Mesodermal cell (in vitro differentiated cells): ENCODE measurements around the gene MRGPRX4. TPM values are rescaled to one million over a fixed set of nuclear protein-coding genes. Genes with fewer than 3 reads are reported as not detected.
"Not testable (repeated sequence)": the region's sequence is repeated elsewhere in the genome, so short reads cannot be mapped to it uniquely, and the experiment has no call there.

Source experiments
- H3K27ac ChIP-seq: 2 replicates; pipeline ENCODE4 v1.7.0; 2013; ENCODE audit warnings: mild to moderate bottlenecking, low read depth, low read length, moderate library complexity; ENCODE audit not compliant: severe bottlenecking
- H3K36me3 ChIP-seq: 2 replicates; pipeline ENCODE4 v1.7.1; 2013; ENCODE audit warnings: mild to moderate bottlenecking, low read length, moderate library complexity; ENCODE audit not compliant: control insufficient read depth, insufficient read depth
- H3K4me1 ChIP-seq: one replicate; pipeline ENCODE4 v1.7.1; 2013; ENCODE audit warnings: mild to moderate bottlenecking, low read length; ENCODE audit not compliant: insufficient read depth, control insufficient read depth, poor library complexity, severe bottlenecking
- H3K4me3 ChIP-seq: 2 replicates; pipeline ENCODE4 v1.7.0; 2013; ENCODE audit warnings: low read length, control low read depth, mild to moderate bottlenecking; ENCODE audit not compliant: insufficient read depth, poor library complexity, severe bottlenecking; ENCODE audit errors: extremely low read depth
- H3K9me3 ChIP-seq: 2 replicates; pipeline ENCODE4 v1.7.1; 2013; ENCODE audit warnings: mild to moderate bottlenecking, low read length, moderate library complexity; ENCODE audit not compliant: control insufficient read depth
- WGBS, 2 experiments: methylation state at CpG; one replicate each; pipeline ENCODE4 v1.1.5; 2013; ENCODE audit warnings: missing lambda C conversion rate in 2 of 2; ENCODE audit not compliant: insufficient coverage in 2 of 2; 5-methylcytosine and 5-hydroxymethylcytosine counted together
- polyA plus RNA-seq, 2 experiments: library from polyadenylated mRNA; stranded (reverse); fragments of 50-300 nt; gene quantifications; one replicate each; pipeline ENCODE4 v1.2.3, GENCODE V29; 2013

The MRGPRX4 gene
- not detected for polyA plus RNA-seq (2013, experiment 1 of 2)
- not detected for polyA plus RNA-seq (2013, experiment 2 of 2)

- H3K4me1 ChIP-seq: no peaks in the 10 kb centered on the region
- H3K36me3 ChIP-seq: no peaks in the 10 kb centered on the region
- no peak within 1 kb of the TSS for H3K4me3 ChIP-seq
- H3K27ac ChIP-seq: no peak within 1 kb of the TSS
- WGBS, 2 experiments: 82 to 87% methylated on average over 2 to 3 of the region's 3 CpGs
- H3K9me3 ChIP-seq: no peaks in the 10 kb centered on the region
Observed at GRCh38 chr11:18172666-18173065, at the start of gene MRGPRX4. TSS of gene MRGPRX4 (plus strand) at chr11:18172837. CDS start at chr11:18173257, 420 bp downstream.

GRCh38 chr11:18131115-18131514, 41.5 kb upstream of the MRGPRX4 start:
- not testable (repeated sequence) for H3K4me1 ChIP-seq, H3K36me3 ChIP-seq, H3K9me3 ChIP-seq, H3K4me3 ChIP-seq, H3K27ac ChIP-seq
- 92% methylated on average over 2 of the region's 4 CpGs; no CpG with 5 or more reads in 1 of the 2 experiments for WGBS, 2 experiments

- WGBS, 2 experiments: 68 to 86% methylated on average over 1 to 2 of the region's 3 CpGs
- no peak within 1 kb of the TSS for H3K4me3 ChIP-seq
- H3K36me3 ChIP-seq: no peaks in the 10 kb centered on the region
- no peak within 1 kb of the TSS for H3K27ac ChIP-seq
- no peaks in the 10 kb centered on the region for H3K4me1 ChIP-seq
- no peaks in the 10 kb centered on the region for H3K9me3 ChIP-seq
Observed at GRCh38 chr11:18132341-18132740, 40.3 kb upstream of the MRGPRX4 start, which contains the start of gene MRGPRX3. TSS of gene MRGPRX3 (plus strand) at chr11:18132571. CDS start at chr11:18137203, 4,632 bp downstream.

DNA sequence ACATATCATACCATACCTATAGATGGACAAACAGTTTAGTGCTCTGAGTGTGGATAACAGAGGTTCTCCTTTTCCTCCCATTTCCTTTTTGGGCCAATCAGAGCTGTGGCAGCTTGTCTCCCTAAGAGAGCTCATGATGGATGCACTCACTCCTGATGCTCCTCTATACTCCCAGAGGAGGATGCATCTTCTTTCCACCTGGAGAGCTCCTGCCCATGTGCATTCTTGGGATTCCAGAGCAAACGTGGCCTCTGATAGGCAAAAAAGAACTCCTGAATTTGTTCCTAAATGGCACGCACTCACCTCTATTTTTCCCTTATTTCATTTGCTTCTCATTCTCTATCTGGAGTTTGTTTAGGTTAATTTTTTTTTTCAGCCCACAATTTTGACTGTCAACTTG, 37.3 kb upstream of the MRGPRX4 start:
- Histone ChIP-seq H3K4me1 (no peaks in the 10 kb centered on the region), H3K36me3 (no peaks in the 10 kb centered on the region), H3K27ac (no peak overlapping the region), H3K9me3 (no peaks in the 10 kb centered on the region), H3K4me3 (no peak overlapping the region)
- WGBS, 2 experiments: 0% methylated on average over 1 of the region's 2 CpGs

- Histone ChIP-seq H3K4me1 (no peaks in the 10 kb centered on the region), H3K9me3 (no peaks in the 10 kb centered on the region), H3K27ac (no peak overlapping the region), H3K4me3 (no peak overlapping the region), H3K36me3 (no peaks in the 10 kb centered on the region)
- WGBS, 2 experiments: 93% methylated on average over 23 to 29 of the region's 29 CpGs
Observed at GRCh38 chr11:18137186-18137800, 35.3 kb upstream of the MRGPRX4 start.

DNA sequence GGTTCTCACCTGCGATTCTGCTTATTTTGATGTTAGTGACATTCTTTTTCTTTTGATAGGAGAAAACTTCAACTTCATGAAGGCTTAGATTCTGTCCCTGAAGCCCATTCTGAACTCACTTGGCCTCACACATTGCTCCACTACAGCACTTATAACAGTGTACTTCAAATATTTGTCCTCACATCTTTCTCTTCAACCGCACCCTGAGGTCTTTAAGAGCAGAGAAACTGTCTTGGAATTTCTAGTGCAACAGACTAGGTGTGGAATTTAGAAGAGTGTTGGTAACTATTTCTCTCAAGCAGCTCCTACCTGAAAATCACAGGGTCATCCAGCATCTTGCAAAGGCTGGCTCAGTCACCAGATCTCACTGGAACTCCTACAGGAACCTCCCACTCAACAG, 32.5 kb upstream of the MRGPRX4 start:
- 80 to 88% methylated on average over 1 of the region's 2 CpGs for WGBS, 2 experiments
- no peak overlapping the region for H3K27ac ChIP-seq
- no peaks in the 10 kb centered on the region for H3K4me1 ChIP-seq
- H3K4me3 ChIP-seq: no peak overlapping the region
- no peaks in the 10 kb centered on the region for H3K9me3 ChIP-seq
- no peaks in the 10 kb centered on the region for H3K36me3 ChIP-seq

- H3K27ac ChIP-seq: no peak overlapping the region
- H3K9me3 ChIP-seq: no peaks in the 10 kb centered on the region
- H3K4me1 ChIP-seq: no peaks in the 10 kb centered on the region
- WGBS, 2 experiments: 80% methylated on average over 1 of the region's 5 CpGs; no CpG with 5 or more reads in 1 of the 2 experiments
- H3K4me3 ChIP-seq: no peak overlapping the region
- no peaks in the 10 kb centered on the region for H3K36me3 ChIP-seq
Observed at GRCh38 chr11:18144243-18144642, 28.4 kb upstream of the MRGPRX4 start.

- Histone ChIP-seq H3K36me3 (no peaks in the 10 kb centered on the region), H3K27ac (no peak overlapping the region)
Observed at GRCh38 chr11:18145025-18145424, 27.6 kb upstream of the MRGPRX4 start.

DNA sequence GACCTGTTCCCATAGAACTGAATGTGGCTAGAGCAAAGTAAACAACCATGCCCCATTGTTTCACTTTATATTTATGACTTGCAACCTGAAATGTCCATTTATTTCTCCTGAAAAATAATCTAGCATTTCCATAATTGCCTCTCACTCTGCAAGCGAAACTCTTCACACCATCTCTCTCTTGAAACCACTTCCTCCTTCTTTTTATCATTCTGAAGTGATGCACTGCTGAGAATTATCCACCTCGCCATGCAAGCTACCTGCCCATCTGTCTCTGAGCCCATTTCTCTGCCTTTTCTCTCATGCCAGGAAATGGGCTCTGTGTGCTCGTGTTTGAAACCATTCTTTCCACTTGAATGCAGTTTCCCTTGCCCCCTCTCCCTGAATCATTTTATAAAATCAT, 26.8 kb upstream of the MRGPRX4 start:
- H3K4me1 ChIP-seq: no peaks in the 10 kb centered on the region
- H3K9me3 ChIP-seq: no peaks in the 10 kb centered on the region
- no peaks in the 10 kb centered on the region for H3K36me3 ChIP-seq
- H3K27ac ChIP-seq: no peak overlapping the region
- WGBS, 2 experiments: 57 to 64% methylated on average over 3 of the region's 3 CpGs
- H3K4me3 ChIP-seq: no peak overlapping the region

More at GRCh38 chr11:18145025-18145424, 27.6 kb upstream of the MRGPRX4 start:
- Histone ChIP-seq H3K4me3 (no peak overlapping the region), H3K9me3 (no peaks in the 10 kb centered on the region), H3K4me1 (no peaks in the 10 kb centered on the region)
- WGBS, 2 experiments: 44 to 55% methylated on average over 2 of the region's 2 CpGs

DNA sequence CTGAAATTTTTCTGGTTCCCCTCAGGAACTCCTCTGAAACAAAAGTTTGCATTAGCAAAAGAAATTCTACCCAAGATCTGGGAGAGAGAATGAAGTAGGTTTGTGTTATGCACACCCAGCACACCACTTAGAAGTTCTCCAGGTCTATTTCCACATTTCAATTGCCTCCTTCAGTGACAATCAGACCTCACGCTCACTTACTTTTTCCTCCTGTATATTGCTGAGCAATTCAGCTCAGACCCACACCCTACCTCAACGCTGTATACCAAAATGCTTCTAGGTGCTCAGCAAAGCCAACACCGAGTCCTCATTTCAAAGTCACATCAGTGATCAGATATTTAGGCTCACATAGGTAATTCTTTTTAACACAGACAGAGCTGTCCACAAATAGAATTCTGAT, 21.1 kb upstream of the MRGPRX4 start:
- no peaks in the 10 kb centered on the region for H3K4me1 ChIP-seq
- H3K9me3 ChIP-seq: no peaks in the 10 kb centered on the region
- H3K4me3 ChIP-seq: no peak overlapping the region
- no peak overlapping the region for H3K27ac ChIP-seq
- 67 to 68% methylated on average over 2 of the region's 3 CpGs for WGBS, 2 experiments
- H3K36me3 ChIP-seq: no peaks in the 10 kb centered on the region

DNA sequence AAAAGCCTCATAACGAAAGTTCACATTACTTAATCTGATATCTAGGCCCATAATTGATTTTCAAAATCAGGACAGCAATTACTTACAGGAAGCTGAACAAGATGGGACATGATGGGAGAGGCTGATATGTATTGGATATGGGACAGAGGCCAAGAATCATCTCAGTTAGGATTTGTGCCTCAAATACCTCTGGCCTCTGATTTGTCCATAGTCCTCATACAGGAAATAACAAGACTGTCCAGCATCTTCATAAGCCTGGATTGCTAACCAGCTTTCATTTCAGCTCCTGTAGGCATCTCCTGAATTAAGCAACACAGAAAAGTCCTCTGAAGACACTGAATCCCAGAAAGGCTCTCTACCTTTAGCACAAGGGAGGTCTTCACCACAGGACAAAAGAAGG, 4.3 kb upstream of the MRGPRX4 start:
- Histone ChIP-seq H3K4me1 (no peaks in the 10 kb centered on the region), H3K27ac (no peak overlapping the region), H3K36me3 (no peaks in the 10 kb centered on the region), H3K4me3 (no peak overlapping the region), H3K9me3 (no peaks in the 10 kb centered on the region)
- WGBS, 2 experiments: no CpG with 5 or more reads among the region's 1 CpG
